HG03039 (cell line): Measurements from ENCODE around the gene SIK1.

Experiments
- ATAC-seq: cut with Tn5 transposase; IDR thresholded peaks from one replicate; pipeline ENCODE4 v1.9.1; 2021; ENCODE audit warnings: mild to moderate bottlenecking, moderate library complexity; ENCODE audit not compliant: unreplicated experiment

SIK1 gene

GRCh38 chr21:43369124-43369523 is 57.8 kb downstream of the SIK1 start:
- no peak for ATAC-seq

DNA sequence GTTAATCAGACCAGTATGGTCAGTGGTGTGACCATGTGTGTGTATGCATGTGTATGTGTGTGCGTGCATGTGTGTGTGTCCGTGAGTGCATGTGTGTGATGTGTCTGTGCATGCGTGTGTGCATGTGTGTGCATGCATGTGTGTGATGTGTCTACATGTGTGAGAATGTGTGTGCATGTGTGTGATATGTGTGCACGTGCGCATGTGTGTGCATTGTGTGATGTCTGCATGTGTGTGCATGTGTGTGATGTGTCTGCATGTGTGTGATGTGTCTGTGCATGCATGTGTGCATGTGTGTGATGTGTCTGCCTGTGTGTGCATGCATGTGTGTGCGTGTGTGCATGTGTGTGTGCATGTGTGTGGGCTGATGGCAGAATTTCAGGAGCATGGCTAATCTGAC is 58.2 kb downstream of the SIK1 start:
- ATAC-seq, result no peak

DNA sequence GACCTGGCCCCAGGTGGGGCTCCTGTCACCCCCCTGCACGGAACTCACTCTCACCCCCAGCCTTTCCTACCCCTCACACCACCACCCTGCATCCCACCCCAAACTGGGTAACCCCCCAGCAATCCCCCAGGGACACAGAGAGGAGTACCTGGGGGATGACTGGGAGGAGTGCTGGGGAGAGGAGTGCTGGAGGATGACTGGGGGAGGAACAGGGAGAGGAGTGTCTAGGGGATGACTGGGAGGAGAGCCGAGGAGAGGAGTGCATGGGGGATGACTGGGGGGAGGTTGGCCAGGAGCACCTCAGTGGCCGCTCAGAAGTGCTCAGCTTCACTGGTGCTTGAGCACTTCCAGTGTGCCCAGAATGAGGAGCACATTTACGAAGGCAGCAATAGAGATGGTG is 59.1 kb downstream of the SIK1 start:
- ATAC-seq, result no peak

DNA sequence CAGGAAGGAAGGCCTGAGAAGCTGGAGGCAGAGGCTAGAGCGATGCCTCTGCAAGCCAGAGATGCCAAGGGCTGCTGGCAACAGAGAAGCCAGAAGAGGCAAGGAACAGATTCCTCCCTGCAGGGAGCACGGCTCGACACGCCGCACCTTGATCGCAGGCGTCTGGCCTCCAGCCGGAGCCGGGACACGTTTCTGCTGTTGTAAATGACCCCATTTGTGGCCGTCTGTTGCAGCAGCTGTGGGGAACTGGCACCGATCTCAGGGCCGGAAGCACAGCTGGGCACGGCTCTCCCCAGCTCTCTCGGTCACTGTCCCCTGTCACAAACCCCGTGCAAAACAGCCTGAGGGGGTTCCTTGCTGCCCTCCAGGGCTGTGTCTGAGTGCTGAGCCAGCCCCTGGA is 59.6 kb downstream of the SIK1 start:
- no peak for ATAC-seq

DNA sequence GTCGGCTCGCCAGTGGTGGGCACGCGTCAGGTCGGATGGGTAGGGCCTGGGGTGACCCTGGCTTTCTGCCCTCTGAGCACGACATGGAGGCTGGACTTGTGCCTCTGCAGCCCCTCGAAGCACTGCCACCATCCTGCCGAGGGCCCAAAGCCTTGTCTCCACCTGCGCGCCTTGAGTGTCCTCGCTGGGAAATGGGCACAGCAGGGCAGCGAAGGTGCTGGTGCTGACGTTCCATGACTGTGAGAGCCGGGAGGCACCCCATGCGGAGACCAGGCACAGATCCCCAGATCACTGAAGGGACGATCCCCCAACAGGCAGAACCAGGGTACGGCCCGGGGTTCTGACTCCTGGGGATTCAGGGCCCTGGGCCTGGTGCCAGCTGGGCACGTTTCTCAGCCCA is 60.3 kb downstream of the SIK1 start:
- ATAC-seq, result no peak

GRCh38 chr21:43365611-43366426 is 61.1 kb downstream of the SIK1 start:
- ATAC-seq, result no peak

DNA sequence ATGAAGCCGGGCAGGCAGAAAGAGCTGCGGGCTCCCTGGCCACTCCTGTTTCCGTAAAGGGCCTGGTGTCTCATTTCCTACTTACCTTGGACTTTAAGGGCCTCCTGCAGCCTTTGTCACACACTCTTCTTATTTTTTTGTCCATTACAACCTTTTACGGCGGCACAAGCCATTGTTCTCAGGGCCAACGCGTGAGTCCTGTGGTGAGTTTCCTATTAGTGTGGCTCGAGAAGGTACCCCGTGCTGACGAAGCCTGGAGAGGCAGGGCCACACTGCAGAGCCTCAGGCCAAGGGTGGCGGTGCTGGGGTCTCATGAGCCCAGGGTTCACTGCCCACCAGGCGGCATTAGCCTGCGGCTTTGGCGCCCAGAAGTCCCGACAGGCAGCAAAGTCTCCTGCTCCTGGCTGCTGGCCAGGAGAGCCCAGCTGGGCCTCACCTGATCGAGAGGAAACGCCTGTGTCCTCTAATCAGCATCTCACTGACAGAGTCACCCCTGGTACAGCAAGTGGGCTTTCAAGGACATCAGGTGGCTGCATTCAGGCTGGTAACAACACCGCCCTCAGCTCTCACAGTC is 62.0 kb downstream of the SIK1 start:
- ATAC-seq, result no peak
